CD4-positive, alpha-beta T cell (primary cell): ENCODE data around the gene SLC35D2. TPM values are rescaled to one million over a fixed set of nuclear protein-coding genes. Genes with fewer than 3 reads are reported as not detected.

Experiments used
- ATAC-seq: fragments of 200-7000 bp; cut with Tn5 transposase; one replicate; pipeline ENCODE4 v1.10.0; 2022; ENCODE audit warnings: mild to moderate bottlenecking; ENCODE audit not compliant: poor library complexity
- CTCF ChIA-PET: fragments of 350-600 bp; sonication (Branson Sonifier 250); formaldehyde crosslinking; loops from one replicate; lab custom pipeline; 2021; ENCODE audit warnings: antibody characterized with exemption, inconsistent platforms; lab: Charles Lee
- POLR2A ChIA-PET: fragments of 350-600 bp; sonication (Branson Sonifier 250); formaldehyde crosslinking; loops from one replicate; lab custom pipeline; 2021; ENCODE audit warnings: antibody characterized with exemption, inconsistent platforms; lab: Charles Lee
- DNase-seq, 14 experiments: peaks; one replicate each; pipeline ENCODE4 v3.0.0-alpha.2; 2013 to 2020; ENCODE audit warnings: mixed read lengths in 2 of 14
- H3K27ac ChIP-seq, 2 donors: one replicate each; pipeline versions ENCODE4 v1.5.1 to v1.7.0; 2013; ENCODE audit warnings: low read length in 2 of 2, low read depth in 1 of 2, mild to moderate bottlenecking in 1 of 2
- H3K27me3 ChIP-seq, 2 experiments: 1 replicate in 1 of 2; 2 replicates in 1 of 2; pipeline versions ENCODE4 v1.6.1 to v1.7.0; 2013; ENCODE audit warnings: low read length in 2 of 2, control low read depth in 1 of 2, mild to moderate bottlenecking in 1 of 2, moderate library complexity in 1 of 2; ENCODE audit not compliant: insufficient read depth in 2 of 2, control insufficient read depth in 1 of 2
- H3K36me3 ChIP-seq: one replicate; pipeline ENCODE4 v1.6.1; 2013; ENCODE audit warnings: low read length, control low read depth; ENCODE audit not compliant: insufficient read depth
- H3K4me1 ChIP-seq: one replicate; pipeline ENCODE4 v1.6.1; 2013; ENCODE audit warnings: low read length, control low read depth; ENCODE audit not compliant: insufficient read depth
- H3K4me3 ChIP-seq: one replicate; pipeline ENCODE4 v1.5.1; 2013; ENCODE audit warnings: mild to moderate bottlenecking, low read length, moderate library complexity
- H3K9me3 ChIP-seq, 2 experiments: 1 replicate in 1 of 2; 2 replicates in 1 of 2; pipeline versions ENCODE4 v1.6.1 to v1.7.0; 2013; ENCODE audit warnings: low read length in 2 of 2, mild to moderate bottlenecking in 2 of 2, control low read depth in 1 of 2, moderate library complexity in 1 of 2; ENCODE audit not compliant: control insufficient read depth in 1 of 2, insufficient read depth in 1 of 2
- H3K27ac Mint-ChIP-seq: one replicate; pipeline ENCODE4 v1.8.0; 2020; ENCODE audit warnings: mixed read lengths
- H3K27me3 Mint-ChIP-seq: one replicate; pipeline ENCODE4 v1.8.0; 2021; ENCODE audit warnings: mixed read lengths
- H3K36me3 Mint-ChIP-seq: one replicate; pipeline ENCODE4 v1.8.0; 2021; ENCODE audit warnings: low read depth, mixed read lengths
- H3K4me1 Mint-ChIP-seq: one replicate; pipeline ENCODE4 v1.8.0; 2021; ENCODE audit warnings: low read depth, mixed read lengths
- H3K4me3 Mint-ChIP-seq: one replicate; pipeline ENCODE4 v1.8.0; 2020; ENCODE audit warnings: mild to moderate bottlenecking, mixed read lengths
- H3K9me3 Mint-ChIP-seq: one replicate; pipeline ENCODE4 v1.8.0; 2020; ENCODE audit warnings: mixed read lengths
- CTCF ChIP-seq: fragments of 200-600 bp; IDR thresholded peaks from one replicate; pipeline ENCODE4 v1.8.0; 2022; ENCODE audit warnings: antibody characterized with exemption, mild to moderate bottlenecking
- intact Hi-C, 2 experiments: fragments of 100-400 bp; cut with DNase I in 1 of 2; cut with micrococcal nuclease in 1 of 2; formaldehyde crosslinking; loops; one replicate each; pipeline versions ENCODE4 v1.15.1 to v1.9.0; 2023 to 2025; cut with DNase I, micrococcal nuclease
- total RNA-seq, 174 experiments: library from RNA in 2 of 174; stranded (reverse) in 2 of 174; gene quantifications; one replicate each; pipeline ENCODE4 v1.2.3 and lab custom pipeline; 2021 to 2026

Gene SLC35D2
- total RNA-seq, 2 experiments from 2014 or later = 13.2 to 14.7 TPM

- ATAC-seq (no peak), DNase-seq (no peak)
- Histone ChIP-seq H3K4me3 (no peak overlapping the region), H3K4me1 (peaks cover 10% of the 10 kb centered on the region), H3K36me3 (peaks cover 10% of the 10 kb centered on the region), H3K9me3 (no peaks in the 10 kb centered on the region), H3K27me3 (no peaks in the 10 kb centered on the region), H3K27ac (no peak overlapping the region)
- Mint-ChIP-seq H3K9me3 (no peaks in the 10 kb centered on the region), H3K27me3 (no peaks in the 10 kb centered on the region), H3K36me3 (peaks cover 34% of the 10 kb centered on the region), H3K27ac (no peak overlapping the region), H3K4me1 (peaks cover 7% of the 10 kb centered on the region), H3K4me3 (no peak overlapping the region)
- intact Hi-C loops = no loop called here
- no peak for TF ChIP-seq CTCF
- CTCF ChIA-PET = no interaction called here
- POLR2A ChIA-PET = no interaction called here
Observed at GRCh38 chr9:96388144-96388543, 4.6 kb upstream of the SLC35D2 start.

GRCh38 chr9:96386157-96386556, 2.6 kb upstream of the SLC35D2 start:
- ATAC-seq (no peak), DNase-seq (no peak)
- Histone ChIP-seq H3K36me3 (peaks cover 4% of the 10 kb centered on the region), H3K4me3 (no peak overlapping the region), H3K27ac (no peak overlapping the region), H3K4me1 (peaks cover 25% of the 10 kb centered on the region), H3K27me3 (no peaks in the 10 kb centered on the region), H3K9me3 (no peaks in the 10 kb centered on the region)
- no peak overlapping the region for H3K4me3 Mint-ChIP-seq
- no peaks in the 10 kb centered on the region for H3K9me3 Mint-ChIP-seq
- ChIA-PET POLR2A (interaction anchor here (1.7 kb wide), 1 partner anchor 13 kb away, joined by 4 read pairs; no protein-coding TSS in a partner anchor), CTCF (no interaction called here)
- peaks cover 21% of the 10 kb centered on the region for H3K36me3 Mint-ChIP-seq
- no peak for TF ChIP-seq CTCF
- intact Hi-C loops = no loop called here
- peak overlapping the region; percentile 62 for H3K27ac Mint-ChIP-seq
- no peaks in the 10 kb centered on the region for H3K27me3 Mint-ChIP-seq
- peaks cover 23% of the 10 kb centered on the region for H3K4me1 Mint-ChIP-seq

DNA sequence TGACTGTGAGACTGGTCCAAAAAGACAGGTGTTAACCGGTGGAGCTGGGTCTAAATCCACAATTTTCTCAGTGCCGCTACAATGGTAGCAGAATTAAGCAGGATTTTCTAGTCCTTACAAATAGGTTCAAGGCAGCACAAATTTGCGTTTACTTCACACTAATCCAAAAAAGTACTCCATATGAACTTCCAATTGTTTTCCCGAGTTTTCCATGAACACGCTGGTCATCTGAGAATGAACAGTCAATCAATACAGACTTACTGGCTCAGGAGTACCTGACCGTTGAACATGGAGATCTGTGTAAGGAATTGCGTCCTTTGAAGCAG, 709 bp downstream of the SLC35D2 start:
- Histone ChIP-seq H3K36me3 (no peaks in the 10 kb centered on the region), H3K27me3 (no peaks in the 10 kb centered on the region), H3K9me3 (no peaks in the 10 kb centered on the region), H3K27ac (no peak overlapping the region), H3K4me1 (peaks cover 28% of the 10 kb centered on the region), H3K4me3 (peak overlapping the region; percentile 54)
- CTCF ChIA-PET = interaction anchor here (0.7 to 1.7 kb wide), 2 partner anchors 9 to 67 kb away, joined by 3 to 4 read pairs; partner anchors contain the start of gene HABP4
- Mint-ChIP-seq H3K36me3 (peaks cover 5% of the 10 kb centered on the region), H3K27me3 (no peaks in the 10 kb centered on the region), H3K4me1 (peaks cover 27% of the 10 kb centered on the region), H3K9me3 (no peaks in the 10 kb centered on the region), H3K27ac (peak overlapping the region; percentile 40), H3K4me3 (peak overlapping the region; percentile 85)
- intact Hi-C loops = loop anchor here (5.0 kb wide), 2 partner anchors 34 to 69 kb away; partner anchors contain the start of genes ZNF367 (in 2 of the 2) and HABP4 (in 1 of the 2)
- ATAC-seq = no peak
- TF ChIP-seq CTCF = no peak
- POLR2A ChIA-PET = interaction anchor here (0.7 to 1.7 kb wide), 6 partner anchors 16 to 68 kb away, joined by 3 to 7 read pairs (median 4); partner anchors contain the start of gene ZNF367
- no peak for DNase-seq
